Neural progenitor cell (in vitro differentiated cells): Measurements from ENCODE around the gene EFCC1. TPM values are rescaled to one million over a fixed set of nuclear protein-coding genes. Genes with fewer than 3 reads are reported as not detected.

Source experiments
- DNase-seq: peaks from one replicate; pipeline ENCODE4 v3.0.0-alpha.2; 2016; ENCODE audit warnings: low spot score
- H2AFZ ChIP-seq: fragments of 200-600 bp; sonication (generic); replicated peaks from 2 replicates; pipeline ENCODE4 v1.6.1; 2016; ENCODE audit warnings: antibody characterized with exemption
- H3F3A ChIP-seq: fragments of 200-600 bp; sonication (generic); 2 replicates; pipeline ENCODE4 v1.6.1; 2016; ENCODE audit warnings: antibody characterized with exemption, low read depth
- H3K27ac ChIP-seq: fragments of 200-600 bp; sonication (generic); 2 replicates; pipeline ENCODE4 v1.5.1; 2016; ENCODE audit warnings: mild to moderate bottlenecking
- H3K27me3 ChIP-seq: fragments of 200-600 bp; sonication (generic); 2 replicates; pipeline ENCODE4 v1.6.1; 2016; ENCODE audit warnings: mild to moderate bottlenecking, moderate library complexity
- H3K36me3 ChIP-seq: fragments of 200-600 bp; sonication (generic); 2 replicates; pipeline ENCODE4 v1.5.1; 2016
- H3K4me1 ChIP-seq: fragments of 200-600 bp; sonication (generic); 2 replicates; pipeline ENCODE4 v1.6.1; 2016; ENCODE audit warnings: mixed run types
- H3K4me2 ChIP-seq: fragments of 200-600 bp; sonication (generic); 2 replicates; pipeline ENCODE4 v1.6.1; 2016
- H3K4me3 ChIP-seq: fragments of 200-600 bp; sonication (generic); 2 replicates; pipeline ENCODE4 v1.5.1; 2016
- H3K79me2 ChIP-seq: fragments of 200-600 bp; sonication (generic); 2 replicates; pipeline ENCODE4 v1.6.1; 2016; ENCODE audit warnings: low read depth
- H3K9ac ChIP-seq: fragments of 200-600 bp; sonication (generic); 2 replicates; pipeline ENCODE4 v1.6.1; 2016
- H3K9me3 ChIP-seq: fragments of 200-600 bp; sonication (generic); 2 replicates; pipeline ENCODE4 v1.5.1; 2016; ENCODE audit warnings: low read depth
- H4K20me1 ChIP-seq: fragments of 200-600 bp; sonication (generic); 2 replicates; pipeline ENCODE4 v1.6.1; 2016; ENCODE audit warnings: low read depth
- H3K27ac Mint-ChIP-seq: 3 replicates; pipeline ENCODE4 v1.8.0; 2021; ENCODE audit warnings: mixed read lengths
- H3K27me3 Mint-ChIP-seq: 2 replicates; pipeline ENCODE4 v1.8.0; 2022; ENCODE audit warnings: low read depth, mild to moderate bottlenecking, inconsistent platforms, moderate library complexity, mixed read lengths; ENCODE audit not compliant: insufficient read depth
- H3K36me3 Mint-ChIP-seq: 3 replicates; pipeline ENCODE4 v1.8.0; 2021; ENCODE audit warnings: mixed read lengths
- H3K4me1 Mint-ChIP-seq: 3 replicates; pipeline ENCODE4 v1.8.0; 2021; ENCODE audit warnings: mixed read lengths
- H3K4me3 Mint-ChIP-seq: 3 replicates; pipeline ENCODE4 v1.8.0; 2021; ENCODE audit warnings: mild to moderate bottlenecking, moderate library complexity, mixed read lengths
- H3K9me3 Mint-ChIP-seq: 3 replicates; pipeline ENCODE4 v1.8.0; 2020; ENCODE audit warnings: mixed read lengths
- CTCF ChIP-seq: fragments of 200-600 bp; sonication (generic); IDR thresholded peaks from 2 replicates; pipeline ENCODE4 v1.5.1; 2017; ENCODE audit warnings: antibody characterized with exemption, mild to moderate bottlenecking
- EZH2 ChIP-seq: fragments of 200-600 bp; sonication (generic); IDR thresholded peaks from 2 replicates; pipeline ENCODE4 v1.6.1; 2017; ENCODE audit warnings: antibody characterized with exemption, mild to moderate bottlenecking, moderate library complexity
- EZH2phosphoT487 ChIP-seq: fragments of 200-600 bp; sonication (generic); IDR thresholded peaks from 2 replicates; pipeline ENCODE4 v1.6.1; 2017; ENCODE audit warnings: antibody characterized with exemption
- total RNA-seq: library from RNA; depleted of rRNA; stranded (reverse); fragments of >200 nt; gene quantifications from 2 replicates; pipeline ENCODE4 v1.2.3, GENCODE V29; 2015; ENCODE audit warnings: low replicate concordance

The EFCC1 gene
- total RNA-seq, 1 donor from 2014 or later: 1.1 TPM

DNA sequence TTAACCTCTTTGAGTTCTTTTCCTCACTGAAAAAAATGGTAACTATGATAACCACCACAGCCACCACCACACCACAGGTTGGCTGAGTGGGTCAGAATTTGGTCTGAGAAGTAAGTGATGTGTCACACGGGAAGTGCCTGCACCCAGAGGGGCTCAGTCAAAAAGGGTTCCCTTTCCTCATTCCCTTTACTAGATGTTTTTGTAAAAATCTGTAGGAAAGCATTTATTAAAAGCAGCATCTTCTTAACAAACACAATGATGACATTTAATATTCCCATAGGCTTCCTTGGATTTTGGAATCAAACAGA lies 30.4 kb upstream of the EFCC1 start:
- Histone ChIP-seq H3K36me3 (no peaks in the 10 kb centered on the region), H3K4me2 (no peak overlapping the region), H4K20me1 (no peaks in the 10 kb centered on the region), H3K4me3 (no peak overlapping the region), H2AFZ (no peak overlapping the region), H3K9ac (no peak overlapping the region), H3K27me3 (no peaks in the 10 kb centered on the region), H3F3A (no peaks in the 10 kb centered on the region), H3K9me3 (no peaks in the 10 kb centered on the region), H3K79me2 (no peaks in the 10 kb centered on the region), H3K4me1 (no peaks in the 10 kb centered on the region), H3K27ac (no peak overlapping the region)
- Mint-ChIP-seq H3K4me1 (peaks cover 9% of the 10 kb centered on the region), H3K27ac (peak overlapping the region; percentile 79), H3K36me3 (peaks cover 12% of the 10 kb centered on the region), H3K4me3 (no peak overlapping the region), H3K9me3 (no peaks in the 10 kb centered on the region), H3K27me3 (no peaks in the 10 kb centered on the region)
- TF ChIP-seq CTCF (no peak), EZH2phosphoT487 (no peak), EZH2 (no peak)
- DNase-seq: no peak

- Histone ChIP-seq H3K36me3 (no peaks in the 10 kb centered on the region), H3K4me3 (no peak overlapping the region), H4K20me1 (no peaks in the 10 kb centered on the region), H3K4me1 (no peaks in the 10 kb centered on the region), H2AFZ (no peak overlapping the region), H3F3A (no peaks in the 10 kb centered on the region), H3K4me2 (no peak overlapping the region), H3K79me2 (no peaks in the 10 kb centered on the region), H3K27ac (no peak overlapping the region), H3K9me3 (no peaks in the 10 kb centered on the region), H3K27me3 (no peaks in the 10 kb centered on the region), H3K9ac (no peak overlapping the region)
- H3K36me3 Mint-ChIP-seq: peaks cover 15% of the 10 kb centered on the region
- H3K9me3 Mint-ChIP-seq: no peaks in the 10 kb centered on the region
- peaks cover 9% of the 10 kb centered on the region for H3K4me1 Mint-ChIP-seq
- H3K27ac Mint-ChIP-seq: peak overlapping the region; percentile 79
- no peak for DNase-seq
- H3K4me3 Mint-ChIP-seq: no peak overlapping the region
- no peaks in the 10 kb centered on the region for H3K27me3 Mint-ChIP-seq
- no peak for TF ChIP-seq CTCF
- no peak for TF ChIP-seq EZH2
- no peak for TF ChIP-seq EZH2phosphoT487
Measured at GRCh38 chr3:128971421-128972100, 29.5 kb upstream of the EFCC1 start.

GRCh38 chr3:128973988-128974564 lies 27.0 kb upstream of the EFCC1 start:
- no peaks in the 10 kb centered on the region for H3K36me3 ChIP-seq
- no peaks in the 10 kb centered on the region for H3F3A ChIP-seq
- no peak for DNase-seq
- H3K27ac ChIP-seq: no peak overlapping the region
- H3K9me3 Mint-ChIP-seq: no peaks in the 10 kb centered on the region
- no peak overlapping the region for H3K4me3 ChIP-seq
- H3K9ac ChIP-seq: no peak overlapping the region
- no peaks in the 10 kb centered on the region for H3K79me2 ChIP-seq
- no peaks in the 10 kb centered on the region for H3K27me3 Mint-ChIP-seq
- H3K4me3 Mint-ChIP-seq: no peak overlapping the region
- H3K27me3 ChIP-seq: no peaks in the 10 kb centered on the region
- H3K27ac Mint-ChIP-seq: peak overlapping the region; percentile 65
- no peak overlapping the region for H3K4me2 ChIP-seq
- no peaks in the 10 kb centered on the region for H3K4me1 ChIP-seq
- no peak for TF ChIP-seq CTCF
- TF ChIP-seq EZH2phosphoT487: no peak
- no peak for TF ChIP-seq EZH2
- H3K36me3 Mint-ChIP-seq: peaks cover 22% of the 10 kb centered on the region
- H2AFZ ChIP-seq: no peak overlapping the region
- H3K4me1 Mint-ChIP-seq: peaks cover 9% of the 10 kb centered on the region
- no peaks in the 10 kb centered on the region for H4K20me1 ChIP-seq
- no peaks in the 10 kb centered on the region for H3K9me3 ChIP-seq
